Ishikawa (cell line): ENCODE results near the gene BPIFA1.

Source experiments
- TAF1 ChIP-seq: IDR thresholded peaks from 2 replicates; pipeline ENCODE4 v1.6.1; 2012; ENCODE audit warnings: low read depth, mild to moderate bottlenecking
- TCF12 ChIP-seq: IDR thresholded peaks from 2 replicates; pipeline ENCODE4 v1.6.1; 2012; ENCODE audit warnings: low read depth

- no peak for TF ChIP-seq TAF1
- no peak for TF ChIP-seq TCF12
These were observed 46.6 kb downstream of the BPIFA1 start for GRCh38 chr20:33282196-33282934.
